ENCODE measurements around the gene PKIB.
"Not testable (repeated sequence)": the region's sequence is repeated elsewhere in the genome, so short reads cannot be mapped to it uniquely, and the experiment has no call there.

DNA sequence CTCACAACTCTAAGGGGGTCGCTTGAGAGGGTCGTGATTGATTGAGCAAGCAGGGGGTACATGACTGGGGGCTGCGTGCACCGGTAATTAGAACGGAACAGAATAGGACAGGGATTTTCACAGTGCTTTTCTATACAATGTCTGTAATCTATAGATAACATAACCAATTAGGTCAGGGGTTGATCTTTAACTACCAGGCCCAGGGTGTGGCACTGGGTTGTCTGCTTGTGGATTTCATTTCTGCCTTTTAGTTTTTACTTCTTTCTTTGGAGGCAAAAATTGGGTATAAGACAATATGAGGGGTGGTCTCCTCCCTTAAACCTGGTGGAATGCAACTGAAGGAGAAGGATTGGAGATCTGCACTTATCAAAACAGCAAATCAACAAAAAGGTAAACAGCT lies 138.7 kb downstream of the PKIB start:
- TF ChIP-seq, protein P1, sequence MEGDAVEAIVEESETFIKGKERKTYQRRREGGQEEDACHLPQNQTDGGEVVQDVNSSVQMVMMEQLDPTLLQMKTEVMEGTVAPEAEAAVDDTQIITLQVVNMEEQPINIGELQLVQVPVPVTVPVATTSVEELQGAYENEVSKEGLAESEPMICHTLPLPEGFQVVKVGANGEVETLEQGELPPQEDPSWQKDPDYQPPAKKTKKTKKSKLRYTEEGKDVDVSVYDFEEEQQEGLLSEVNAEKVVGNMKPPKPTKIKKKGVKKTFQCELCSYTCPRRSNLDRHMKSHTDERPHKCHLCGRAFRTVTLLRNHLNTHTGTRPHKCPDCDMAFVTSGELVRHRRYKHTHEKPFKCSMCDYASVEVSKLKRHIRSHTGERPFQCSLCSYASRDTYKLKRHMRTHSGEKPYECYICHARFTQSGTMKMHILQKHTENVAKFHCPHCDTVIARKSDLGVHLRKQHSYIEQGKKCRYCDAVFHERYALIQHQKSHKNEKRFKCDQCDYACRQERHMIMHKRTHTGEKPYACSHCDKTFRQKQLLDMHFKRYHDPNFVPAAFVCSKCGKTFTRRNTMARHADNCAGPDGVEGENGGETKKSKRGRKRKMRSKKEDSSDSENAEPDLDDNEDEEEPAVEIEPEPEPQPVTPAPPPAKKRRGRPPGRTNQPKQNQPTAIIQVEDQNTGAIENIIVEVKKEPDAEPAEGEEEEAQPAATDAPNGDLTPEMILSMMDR (IDR thresholded peaks at IDR 0.05) = not testable (repeated sequence)
- TF ChIP-seq POLR2A (IDR thresholded peaks at IDR 0.05) = not testable (repeated sequence)

All from testis (tissue), 2 donors.